Pons (tissue), 1 donor: ENCODE results near the gene OR5B2.
"Not testable (repeated sequence)": the region's sequence is repeated elsewhere in the genome, so short reads cannot be mapped to it uniquely, and the experiment has no call there.

Experiments
- DNase-seq: peaks from one replicate; pipeline ENCODE4 v3.0.0-alpha.2; 2016; ENCODE audit warnings: low spot score

The OR5B2 gene

DNA sequence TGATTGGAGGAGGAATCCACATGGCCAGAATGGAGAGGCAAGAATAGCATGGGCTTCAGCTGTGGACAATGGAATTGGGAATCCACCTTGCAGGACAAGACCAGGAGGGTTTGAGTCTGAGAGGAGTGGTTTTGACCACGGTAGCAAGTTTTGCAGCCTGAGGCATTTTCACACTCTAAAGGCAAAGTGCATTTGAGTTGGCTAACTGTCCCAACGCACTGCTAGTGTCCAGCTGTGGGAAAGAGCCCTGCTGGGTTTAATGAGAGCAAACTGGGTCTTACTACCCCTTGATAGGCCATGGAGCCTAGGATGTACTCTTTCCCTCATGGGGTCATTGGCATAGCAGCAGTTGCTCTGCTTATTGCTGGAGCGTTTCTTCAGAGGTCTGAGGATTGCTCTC lies at the start of gene OR5B2:
Gene OR5B2 (minus strand): TSS at position 101 of the 400 bp plus-strand sequence. CDS start 4,860 bp downstream, outside the sequence.
- DNase-seq: no peak

DNA sequence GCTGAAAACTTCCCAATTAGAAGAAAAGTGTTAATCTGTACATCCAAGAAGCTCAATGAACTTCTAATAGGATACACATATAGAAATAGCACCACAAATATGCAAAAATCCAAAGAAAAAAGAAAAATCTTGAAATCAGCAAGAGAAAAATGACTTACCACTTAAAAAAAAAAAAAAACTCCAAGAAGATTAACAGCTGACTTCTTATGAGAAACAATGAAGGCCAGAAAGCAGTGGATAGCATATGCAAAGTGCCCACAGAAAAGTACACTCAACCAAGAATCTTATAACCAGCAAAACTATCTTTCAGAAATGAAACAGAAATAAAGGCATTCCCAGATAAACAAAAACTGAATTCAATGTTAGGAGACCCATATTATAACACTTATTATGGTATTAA lies 44.0 kb upstream of the OR5B2 start:
- DNase-seq: no peak

DNA sequence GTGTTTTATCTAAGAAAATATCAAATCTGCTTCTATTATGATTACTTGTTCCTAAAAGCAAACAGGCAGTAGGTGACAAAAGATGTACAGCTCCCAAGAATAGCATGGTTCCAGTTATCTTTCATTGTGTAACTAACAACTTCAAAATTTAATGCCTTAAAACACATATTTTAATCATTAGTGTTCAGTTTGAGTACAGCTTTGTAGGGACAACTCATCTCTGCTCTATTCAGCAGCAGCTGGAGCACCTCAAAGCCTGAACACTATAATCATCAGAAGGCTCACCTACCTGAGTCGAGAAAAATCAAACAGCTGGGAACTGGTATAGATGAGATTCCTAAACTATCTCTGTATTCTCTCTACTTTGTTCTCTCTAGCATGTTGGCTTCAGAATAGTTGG lies 38.4 kb upstream of the OR5B2 start:
- DNase-seq: no peak

DNA sequence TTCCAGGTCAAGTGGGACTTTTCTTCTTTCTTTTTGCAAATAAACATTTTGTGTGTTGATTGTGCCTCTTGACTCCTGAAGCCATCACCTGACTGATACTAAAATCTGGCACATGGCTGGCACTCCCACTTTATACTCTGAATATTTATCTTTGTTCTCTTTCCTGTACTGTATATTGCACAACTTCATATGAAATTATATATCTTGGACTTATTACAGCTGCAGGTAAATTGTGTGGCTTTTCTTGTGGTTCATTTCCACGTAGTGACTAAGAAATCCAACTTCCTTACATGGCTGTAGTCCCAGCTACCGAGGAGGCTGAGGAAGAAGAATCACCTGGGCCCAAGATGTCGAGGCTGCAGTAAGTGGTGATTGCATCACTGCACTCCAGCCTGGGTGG lies 37.8 kb upstream of the OR5B2 start:
- DNase-seq: no peak

DNA sequence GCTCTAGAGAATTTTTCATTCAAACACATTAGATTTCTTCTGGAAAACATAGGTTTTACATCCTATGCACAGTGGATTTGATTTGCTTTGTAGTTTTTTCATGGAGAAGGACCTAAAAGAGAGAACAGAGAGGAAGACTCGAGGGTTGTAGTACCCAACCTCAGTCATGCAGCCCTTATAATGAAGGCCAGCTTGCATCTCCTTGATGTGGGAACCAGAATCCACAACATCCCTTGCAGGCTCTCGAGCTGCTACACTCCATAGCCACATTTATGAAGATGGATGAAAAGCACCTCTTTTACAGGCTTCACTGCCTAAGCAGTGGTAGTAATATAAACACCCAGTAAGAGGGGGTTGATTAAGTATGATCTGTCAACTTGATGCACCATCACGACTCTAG lies 23.7 kb upstream of the OR5B2 start:
- no peak for DNase-seq

DNA sequence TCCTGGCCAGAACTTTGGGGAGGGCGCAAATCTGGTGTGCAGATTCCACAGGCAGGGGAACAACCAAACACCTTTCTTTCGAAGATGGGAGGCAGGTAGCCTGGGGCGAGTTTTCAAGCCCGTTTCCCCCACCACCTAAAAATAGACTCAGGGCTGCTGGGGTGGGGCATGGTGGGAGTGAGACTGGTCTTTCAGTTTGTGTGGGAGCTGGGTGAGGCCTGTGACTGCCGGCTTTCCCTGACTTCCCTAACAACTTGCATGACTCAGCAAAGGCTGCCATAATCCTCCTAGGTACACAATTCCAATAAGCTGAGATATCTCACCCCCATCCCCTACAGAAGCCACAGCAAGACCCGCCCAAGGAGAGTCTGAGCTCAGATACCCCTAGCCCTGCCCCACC lies 18.4 kb upstream of the OR5B2 start:
- DNase-seq: no peak

DNA sequence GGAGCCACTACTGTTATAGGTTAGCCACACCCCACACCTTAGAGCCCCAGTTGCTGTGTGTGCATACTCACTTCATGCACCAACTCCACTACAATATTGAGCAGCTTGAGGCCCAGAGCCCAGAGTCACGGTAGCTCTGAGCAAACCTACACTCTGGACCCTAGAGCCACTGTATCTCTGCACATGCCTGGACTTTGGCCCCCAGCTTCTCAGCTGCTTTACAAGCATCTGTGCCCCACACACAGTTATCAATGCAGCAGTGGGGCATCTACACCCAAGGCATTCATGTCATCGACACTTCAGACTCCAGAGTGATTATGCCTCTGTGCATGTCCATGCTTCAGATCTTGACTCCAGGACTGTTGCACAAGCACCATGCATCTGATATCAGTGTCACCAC lies 16.4 kb upstream of the OR5B2 start:
- DNase-seq: no peak

DNA sequence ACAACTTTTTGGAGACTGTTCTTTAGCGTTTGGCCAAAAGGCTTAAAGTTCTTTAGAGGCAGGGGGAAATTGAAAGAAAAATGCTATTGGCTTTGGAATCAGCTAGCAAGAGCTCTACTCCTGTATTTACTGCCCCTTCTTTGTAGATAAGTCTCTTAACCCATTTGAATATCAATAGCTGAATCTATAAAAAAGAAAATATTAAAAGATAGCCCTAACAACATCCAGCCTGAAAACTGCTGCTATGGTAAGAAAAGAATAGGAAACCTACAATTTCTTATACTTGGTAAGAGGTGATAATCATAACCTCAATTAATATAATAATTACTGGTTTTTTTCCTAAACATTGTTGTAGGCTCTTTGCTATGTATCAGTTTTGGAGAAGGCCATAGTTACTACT lies 14.2 kb upstream of the OR5B2 start, which contains the start of gene OR5B12:
Gene OR5B12 (minus strand): TSS at position 101 of the 400 bp plus-strand sequence. CDS start 2,085 bp downstream, outside the sequence.
- DNase-seq: no peak

DNA sequence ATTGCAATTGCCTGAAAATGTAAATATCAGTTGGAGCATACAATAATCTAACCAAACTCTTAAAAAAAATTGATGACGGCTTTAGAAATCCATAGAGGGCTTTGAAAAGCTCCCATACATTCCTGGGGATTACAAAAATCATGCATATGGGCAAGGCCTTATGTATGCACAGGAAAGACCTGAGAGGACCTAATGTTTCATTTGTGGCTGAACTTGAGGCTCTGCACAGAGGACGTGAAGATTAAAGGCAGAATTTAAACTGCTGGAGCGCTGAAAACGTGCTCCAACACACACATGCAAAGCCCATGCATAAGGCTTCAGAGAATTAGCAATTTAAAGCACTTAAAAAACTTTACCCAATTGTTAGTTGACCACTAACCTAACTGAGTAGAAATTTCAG lies 10.6 kb upstream of the OR5B2 start:
- DNase-seq: no peak

DNA sequence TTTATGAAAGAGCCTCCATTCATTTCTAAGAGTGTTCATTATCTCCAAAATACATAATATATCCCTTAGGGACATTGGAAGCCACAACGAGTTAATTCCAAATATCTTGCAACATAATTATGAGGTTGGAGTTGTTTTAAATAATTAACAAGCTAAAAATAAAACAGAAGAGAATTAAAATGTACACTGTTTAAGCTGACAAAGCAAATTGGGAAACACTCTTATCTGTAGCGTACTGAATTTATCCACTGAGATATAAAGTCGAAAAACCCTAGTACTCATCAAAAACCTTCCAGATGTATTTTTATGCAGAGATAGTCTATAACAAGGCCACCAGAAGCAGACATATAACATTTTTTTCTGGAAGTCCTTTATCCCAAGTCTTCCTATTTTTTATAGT lies 6.3 kb upstream of the OR5B2 start:
- no peak for DNase-seq

DNA sequence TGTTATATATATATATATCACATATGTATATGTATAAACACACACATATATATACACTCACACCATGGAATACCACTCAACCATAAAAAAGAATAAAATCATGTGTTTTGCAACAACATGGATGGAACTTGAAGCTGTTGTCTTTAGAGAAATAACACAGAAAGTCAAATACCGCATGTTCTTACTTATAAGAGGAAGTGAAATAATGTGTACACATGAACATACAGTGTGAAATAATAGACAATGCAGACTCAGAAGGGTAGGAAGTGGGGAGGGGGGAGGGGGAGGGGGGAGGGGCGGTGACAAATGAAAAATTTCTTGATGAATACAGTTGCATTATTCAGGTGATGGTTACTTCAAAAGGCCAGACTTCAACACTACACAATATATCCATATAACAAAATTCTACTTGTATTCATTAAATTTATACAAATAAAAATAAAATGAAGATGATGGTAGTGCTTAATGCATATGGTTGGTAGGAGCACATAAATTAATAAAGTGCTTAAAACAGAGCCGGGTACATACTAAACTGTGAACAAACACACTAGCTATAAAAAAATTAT lies 5.8 kb upstream of the OR5B2 start:
- DNase-seq: no peak

DNA sequence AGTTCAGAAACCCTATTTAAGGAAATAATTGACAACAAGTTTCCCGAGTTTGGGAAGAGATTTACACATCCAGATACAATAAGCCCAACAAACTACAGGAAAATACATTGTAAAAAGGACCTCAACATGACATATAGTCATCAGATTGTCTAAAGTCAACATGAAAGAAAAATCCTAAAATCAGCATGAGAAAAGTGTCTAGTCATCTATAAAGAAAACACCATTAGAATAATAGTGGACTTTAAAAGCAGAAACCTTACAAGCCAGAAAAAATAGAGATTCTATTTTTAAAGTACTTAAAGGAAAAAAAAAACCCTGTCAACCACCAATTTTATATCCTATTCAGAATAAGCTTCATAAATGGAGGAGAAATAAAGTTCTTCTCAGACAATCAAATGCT lies 1.4 kb upstream of the OR5B2 start:
- no peak for DNase-seq

DNA sequence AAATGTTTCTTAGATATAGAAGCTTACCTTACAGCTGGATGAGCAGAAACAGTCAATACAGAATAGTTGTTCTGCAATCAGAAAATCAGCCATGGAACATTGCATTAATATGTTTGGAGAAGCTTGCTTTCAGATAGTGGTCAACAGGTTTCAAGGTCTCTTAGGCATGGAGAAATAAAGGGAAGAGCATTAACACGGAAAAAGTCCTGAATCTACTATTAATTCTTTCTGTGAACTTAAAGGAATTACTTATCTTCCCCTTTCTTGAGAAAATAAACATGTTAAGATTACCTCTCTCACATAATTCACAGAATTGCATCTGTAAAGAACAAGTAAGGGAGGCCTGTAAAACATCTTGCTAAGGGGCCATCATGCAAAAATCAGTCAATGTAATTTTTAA lies 21.1 kb downstream of the OR5B2 start, which contains the start of gene OR5B3:
Gene OR5B3 (minus strand): TSS at position 101 of the 400 bp plus-strand sequence. CDS start 3,465 bp downstream, outside the sequence.
- no peak for DNase-seq

DNA sequence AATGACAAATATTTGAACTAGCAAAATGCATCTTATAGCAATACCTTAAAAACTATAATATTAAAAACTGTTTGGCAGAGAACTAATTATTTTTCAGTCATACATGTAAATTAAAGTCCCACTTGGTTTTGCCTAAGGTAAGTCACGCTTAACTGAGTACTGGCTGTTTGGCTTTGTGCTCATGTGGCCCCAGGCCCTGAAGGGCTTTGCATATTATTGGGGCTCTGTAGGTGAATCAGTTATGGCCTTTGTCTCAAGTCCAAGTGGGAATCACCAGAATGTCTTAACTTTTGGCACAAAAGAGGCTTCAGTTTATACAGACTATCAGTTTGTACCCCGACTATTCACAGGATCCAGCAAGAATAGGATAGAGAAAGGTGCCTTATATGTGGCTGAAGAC lies 28.3 kb downstream of the OR5B2 start:
- not testable (repeated sequence) for DNase-seq

DNA sequence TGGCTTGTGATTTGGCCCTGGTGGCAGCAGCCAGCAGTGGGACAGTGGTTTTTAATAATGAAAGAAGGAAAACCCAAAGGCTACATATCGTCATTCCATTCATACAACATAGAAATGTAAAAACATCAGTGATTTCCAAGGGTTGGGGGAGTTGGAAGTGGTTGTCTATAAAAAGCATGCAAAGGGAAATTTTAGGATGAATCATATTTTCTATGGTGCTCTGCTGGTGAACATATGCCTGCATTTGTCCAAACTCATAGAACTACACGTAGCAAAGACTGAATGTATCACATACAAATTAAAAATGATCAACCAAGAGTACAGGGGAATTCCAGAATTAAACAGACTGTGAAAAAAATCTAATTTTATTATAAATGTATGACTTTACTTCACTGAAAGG lies 32.3 kb downstream of the OR5B2 start:
- DNase-seq: no peak

DNA sequence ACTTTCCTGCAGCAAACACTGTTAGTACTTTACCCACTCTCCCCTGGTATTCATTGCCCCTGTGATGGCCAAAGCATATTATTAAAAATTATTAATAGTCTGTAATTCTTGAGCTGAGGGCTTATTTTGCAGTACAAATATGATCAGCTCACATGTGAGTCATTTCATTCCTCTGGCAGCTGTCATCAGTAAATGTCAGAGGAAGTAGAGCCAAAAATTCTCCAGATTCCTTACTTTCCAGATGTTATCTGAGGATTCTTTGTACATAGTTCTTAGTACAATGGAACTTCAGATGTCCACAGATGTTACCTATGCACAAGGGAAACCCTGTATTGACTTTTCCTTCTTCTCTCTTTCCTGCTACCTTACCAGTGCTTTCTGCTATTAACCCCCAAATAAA lies 33.7 kb downstream of the OR5B2 start:
- DNase-seq: no peak

DNA sequence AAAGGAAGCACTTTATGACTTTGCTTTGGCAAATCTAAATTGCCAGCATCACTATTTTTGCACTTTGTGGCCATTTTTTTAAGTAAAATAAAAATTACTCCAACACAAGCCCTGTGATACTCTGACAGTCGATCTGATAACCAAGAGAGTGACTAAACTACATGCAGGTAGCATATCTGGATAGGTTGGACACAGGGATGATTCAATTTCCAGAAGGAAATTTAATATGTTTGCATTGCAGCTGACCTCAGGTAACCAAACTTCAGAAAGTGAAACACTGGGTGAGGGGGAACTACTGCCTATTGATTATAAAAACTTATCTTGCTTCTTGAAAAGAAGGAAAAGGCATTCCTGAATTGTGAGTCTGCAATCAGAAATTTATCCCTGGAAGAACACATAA lies 35.2 kb downstream of the OR5B2 start:
- DNase-seq: no peak

DNA sequence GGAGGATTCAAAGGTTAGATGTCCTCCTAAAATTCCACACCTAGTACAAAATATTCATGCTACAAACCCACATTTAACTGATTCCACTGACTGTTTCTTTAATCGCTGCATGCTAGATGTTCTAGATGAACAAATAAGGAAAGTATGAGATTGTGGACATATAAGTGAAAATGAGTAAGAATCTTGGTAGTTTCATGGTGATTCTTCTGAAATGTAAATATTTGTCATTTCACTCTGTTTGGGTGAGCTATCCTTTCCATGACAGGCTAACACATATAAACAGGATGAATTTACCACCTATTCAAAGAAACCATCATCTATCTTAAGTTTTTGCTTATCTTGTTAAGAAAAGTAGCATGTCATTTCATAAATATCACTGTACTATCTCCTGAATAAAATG lies 36.0 kb downstream of the OR5B2 start:
- no peak for DNase-seq

DNA sequence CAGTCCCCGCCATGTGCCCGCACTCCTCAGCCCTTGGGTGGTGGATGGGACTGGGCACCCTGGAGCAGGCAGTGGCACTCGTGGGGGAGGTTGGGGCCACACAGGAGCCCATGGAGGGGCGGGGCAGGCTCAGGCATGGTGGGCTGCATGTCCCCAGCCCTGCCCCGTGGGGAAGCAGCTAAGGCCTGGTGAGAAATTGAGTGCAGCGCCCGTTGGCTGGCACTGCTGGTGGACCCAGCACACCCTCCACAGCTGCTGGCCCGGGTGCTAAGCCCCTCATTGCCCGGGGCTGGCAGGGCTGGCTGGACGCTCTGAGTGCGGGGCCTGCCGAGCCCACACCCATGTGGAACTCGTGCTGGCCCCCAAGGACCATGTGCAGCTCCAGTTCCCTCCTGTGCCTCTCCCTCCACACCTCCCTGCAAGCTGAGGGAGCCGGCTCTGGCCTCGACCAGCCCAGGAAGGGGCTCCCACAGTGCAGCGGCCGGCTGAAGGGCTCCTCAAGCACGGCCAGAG lies 37.3 kb downstream of the OR5B2 start:
- no peak for DNase-seq
